Gastroesophageal sphincter (tissue), 4 donors: Measurements from ENCODE around the gene CCDC57. TPM values are rescaled to one million over a fixed set of nuclear protein-coding genes. Genes with fewer than 3 reads are reported as not detected.
A peak's percentile ranks its signal among the peaks of the same experiment; 100 is the strongest.

Source experiments
- ATAC-seq: fragments of 150-250 bp; one replicate; pipeline ENCODE4 v1.9.1; 2016; ENCODE audit warnings: mild to moderate bottlenecking, moderate library complexity
- H3K27ac ChIP-seq, 4 donors: fragments of 200-600 bp; sonication (generic) in 3 of 4; 1 replicate in 3 of 4; 2 replicates in 1 of 4; pipeline ENCODE4 v1.5.1; 2016 to 2019
- H3K27me3 ChIP-seq: fragments of 200-600 bp; sonication (generic); one replicate; pipeline ENCODE4 v1.5.1; 2019
- H3K36me3 ChIP-seq, 2 donors: fragments of 200-600 bp; sonication (generic); one replicate each; pipeline ENCODE4 v1.5.1; 2019; ENCODE audit warnings: control low read depth in 1 of 2
- H3K4me1 ChIP-seq, 3 donors: fragments of 200-600 bp; sonication (generic); 1 replicate in 2 of 3; 2 replicates in 1 of 3; pipeline ENCODE4 v1.5.1; 2016 to 2019; ENCODE audit warnings: control low read depth in 2 of 3
- H3K4me3 ChIP-seq, 2 donors: fragments of 200-600 bp; sonication (generic); one replicate each; pipeline ENCODE4 v1.5.1; 2019; ENCODE audit warnings: mild to moderate bottlenecking in 1 of 2, moderate library complexity in 1 of 2
- H3K9me3 ChIP-seq, 3 donors: fragments of 200-600 bp; sonication (generic); one replicate each; pipeline ENCODE4 v1.5.1; 2017 to 2019; ENCODE audit warnings: control low read depth in 2 of 3
- CTCF ChIP-seq, 4 experiments: fragments of 200-600 bp in 2 of 4; fragments of 450-650 bp in 2 of 4; sonication (generic) in 1 of 4; IDR thresholded peaks; one replicate each; pipeline ENCODE4 v1.5.1; 2017 to 2019; ENCODE audit warnings: antibody characterized with exemption in 4 of 4, mild to moderate bottlenecking in 2 of 4, moderate library complexity in 2 of 4
- EP300 ChIP-seq: sonication (generic); formaldehyde crosslinking; IDR thresholded peaks from one replicate; pipeline ENCODE4 v1.6.1; 2017; ENCODE audit warnings: antibody characterized with exemption, mild to moderate bottlenecking
- POLR2A ChIP-seq, 2 donors: fragments of 450-650 bp; IDR thresholded peaks; one replicate each; pipeline ENCODE4 v1.6.1; 2017; ENCODE audit warnings: antibody characterized with exemption in 2 of 2, mild to moderate bottlenecking in 2 of 2, moderate library complexity in 1 of 2
- POLR2AphosphoS5 ChIP-seq: sonication (generic); formaldehyde crosslinking; IDR thresholded peaks from one replicate; pipeline ENCODE4 v1.6.1; 2017; ENCODE audit warnings: antibody characterized with exemption
- WGBS, 2 donors: methylation state at CpG; one replicate each; pipeline ENCODE4 v1.1.5; 2018; ENCODE audit warnings: low coverage in 1 of 2; 5-methylcytosine and 5-hydroxymethylcytosine counted together
- total RNA-seq, 4 donors: library from RNA; depleted of rRNA; stranded (reverse); fragments of >200 nt; gene quantifications; one replicate each; pipeline ENCODE4 v1.1.0, GENCODE V29; 2016

The CCDC57 gene
- total RNA-seq, 4 donors from 2014 or later, result 6.5 to 28.2 (median 16.2) TPM

- Histone ChIP-seq H3K9me3 (no peaks in the 10 kb centered on the region), H3K4me1 (no peaks in the 10 kb centered on the region), H3K27me3 (no peaks in the 10 kb centered on the region), H3K4me3 (no peak overlapping the region), H3K36me3 (peaks cover 0 to 70% of the 10 kb centered on the region in 2 donors), H3K27ac (no peak overlapping the region)
- no peak for ATAC-seq
- TF ChIP-seq POLR2A (IDR thresholded peaks at IDR 0.05) (no peak), EP300 (no peak)
- 92% methylated on average over 4 of the region's 36 CpGs; no CpG with 5 or more reads in 1 of the 2 donors for WGBS, 2 donors
Measured at GRCh38 chr17:82080048-82080788, 132.4 kb downstream of the CCDC57 start.

- no peak for TF ChIP-seq EP300
- no peak for TF ChIP-seq POLR2A (IDR thresholded peaks at IDR 0.05)
- no peak for TF ChIP-seq CTCF (IDR thresholded peaks at IDR 0.05)
- no peak for TF ChIP-seq POLR2AphosphoS5
- H3K4me3 ChIP-seq, result no peak overlapping the region
- H3K9me3 ChIP-seq, result no peaks in the 10 kb centered on the region
- no peak for ATAC-seq
- peaks cover 0 to 59% of the 10 kb centered on the region in 2 donors for H3K36me3 ChIP-seq
- H3K27ac ChIP-seq, result no peak overlapping the region
- no peaks in the 10 kb centered on the region for H3K27me3 ChIP-seq
- 93% methylated on average over 3 of the region's 47 CpGs; no CpG with 5 or more reads in 1 of the 2 donors for WGBS, 2 donors
- H3K4me1 ChIP-seq, result no peaks in the 10 kb centered on the region
Measured at GRCh38 chr17:82079001-82079677, 133.5 kb downstream of the CCDC57 start.

- TF ChIP-seq POLR2AphosphoS5 (no peak), CTCF (IDR thresholded peaks at IDR 0.05) (no peak), EP300 (no peak), POLR2A (IDR thresholded peaks at IDR 0.05) (no peak)
- no peaks in the 10 kb centered on the region for H3K9me3 ChIP-seq
- no peaks in the 10 kb centered on the region for H3K4me1 ChIP-seq
- no peak overlapping the region for H3K27ac ChIP-seq
- no peaks in the 10 kb centered on the region for H3K27me3 ChIP-seq
- no CpG with 5 or more reads among the region's 18 CpGs for WGBS, 2 donors
- ATAC-seq, result no peak
- peaks cover 0 to 52% of the 10 kb centered on the region in 2 donors for H3K36me3 ChIP-seq
- no peak overlapping the region for H3K4me3 ChIP-seq
Measured at GRCh38 chr17:82078433-82078832, 134.2 kb downstream of the CCDC57 start.

GRCh38 chr17:82077617-82078358 lies 134.9 kb downstream of the CCDC57 start:
- no peaks in the 10 kb centered on the region for H3K27me3 ChIP-seq
- peak; percentile 37 for ATAC-seq
- H3K4me3 ChIP-seq, result no peak overlapping the region
- WGBS, 2 donors, result 73% methylated on average over 2 of the region's 28 CpGs; no CpG with 5 or more reads in 1 of the 2 donors
- no peaks in the 10 kb centered on the region for H3K9me3 ChIP-seq
- H3K36me3 ChIP-seq, result peaks cover 0 to 46% of the 10 kb centered on the region in 2 donors
- no peak overlapping the region for H3K27ac ChIP-seq
- H3K4me1 ChIP-seq, result no peaks in the 10 kb centered on the region
- TF ChIP-seq POLR2A (IDR thresholded peaks at IDR 0.05) (no peak), POLR2AphosphoS5 (no peak), CTCF (IDR thresholded peaks at IDR 0.05) (no peak)

GRCh38 chr17:82076785-82077591 lies 135.7 kb downstream of the CCDC57 start:
- ATAC-seq, result no peak
- H3K27me3 ChIP-seq, result no peaks in the 10 kb centered on the region
- no peak overlapping the region for H3K27ac ChIP-seq
- TF ChIP-seq CTCF (IDR thresholded peaks at IDR 0.05) (no peak), POLR2AphosphoS5 (no peak), EP300 (no peak), POLR2A (IDR thresholded peaks at IDR 0.05) (no peak)
- H3K36me3 ChIP-seq, result peaks cover 0 to 38% of the 10 kb centered on the region in 2 donors
- no peaks in the 10 kb centered on the region for H3K4me1 ChIP-seq
- no peak overlapping the region for H3K4me3 ChIP-seq
- WGBS, 2 donors, result 33 to 85% methylated on average over 2 to 5 of the region's 21 CpGs
- H3K9me3 ChIP-seq, result no peaks in the 10 kb centered on the region
